Measurements from ENCODE around the gene TMCC1.

The TMCC1 gene

DNA sequence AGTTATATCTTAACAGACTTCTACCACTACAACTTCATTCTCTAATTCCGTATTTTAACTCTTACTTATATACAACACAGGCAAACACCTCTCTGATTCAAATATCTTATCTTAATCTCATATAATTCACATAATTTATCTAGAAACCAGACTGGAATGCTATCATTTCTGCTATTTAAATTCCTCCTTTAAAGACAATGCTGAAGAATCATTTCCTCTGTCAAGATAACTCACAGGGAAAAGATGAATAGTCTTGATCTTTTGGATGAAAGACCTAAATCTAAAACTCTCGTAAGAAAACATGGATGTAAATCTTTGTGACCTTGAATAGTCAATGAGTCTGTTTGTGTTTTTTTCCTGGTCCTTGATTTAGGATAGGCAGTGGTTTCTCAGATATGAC lies 151.7 kb downstream of the TMCC1 start:
- no peak for TF ChIP-seq ZFX (IDR thresholded peaks at IDR 0.05; ENCODE audit: borderline replicate concordance)
- TF ChIP-seq, protein P1, sequence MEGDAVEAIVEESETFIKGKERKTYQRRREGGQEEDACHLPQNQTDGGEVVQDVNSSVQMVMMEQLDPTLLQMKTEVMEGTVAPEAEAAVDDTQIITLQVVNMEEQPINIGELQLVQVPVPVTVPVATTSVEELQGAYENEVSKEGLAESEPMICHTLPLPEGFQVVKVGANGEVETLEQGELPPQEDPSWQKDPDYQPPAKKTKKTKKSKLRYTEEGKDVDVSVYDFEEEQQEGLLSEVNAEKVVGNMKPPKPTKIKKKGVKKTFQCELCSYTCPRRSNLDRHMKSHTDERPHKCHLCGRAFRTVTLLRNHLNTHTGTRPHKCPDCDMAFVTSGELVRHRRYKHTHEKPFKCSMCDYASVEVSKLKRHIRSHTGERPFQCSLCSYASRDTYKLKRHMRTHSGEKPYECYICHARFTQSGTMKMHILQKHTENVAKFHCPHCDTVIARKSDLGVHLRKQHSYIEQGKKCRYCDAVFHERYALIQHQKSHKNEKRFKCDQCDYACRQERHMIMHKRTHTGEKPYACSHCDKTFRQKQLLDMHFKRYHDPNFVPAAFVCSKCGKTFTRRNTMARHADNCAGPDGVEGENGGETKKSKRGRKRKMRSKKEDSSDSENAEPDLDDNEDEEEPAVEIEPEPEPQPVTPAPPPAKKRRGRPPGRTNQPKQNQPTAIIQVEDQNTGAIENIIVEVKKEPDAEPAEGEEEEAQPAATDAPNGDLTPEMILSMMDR (IDR thresholded peaks at IDR 0.05), result no peak
- no peak overlapping the region for H3K27ac ChIP-seq

DNA sequence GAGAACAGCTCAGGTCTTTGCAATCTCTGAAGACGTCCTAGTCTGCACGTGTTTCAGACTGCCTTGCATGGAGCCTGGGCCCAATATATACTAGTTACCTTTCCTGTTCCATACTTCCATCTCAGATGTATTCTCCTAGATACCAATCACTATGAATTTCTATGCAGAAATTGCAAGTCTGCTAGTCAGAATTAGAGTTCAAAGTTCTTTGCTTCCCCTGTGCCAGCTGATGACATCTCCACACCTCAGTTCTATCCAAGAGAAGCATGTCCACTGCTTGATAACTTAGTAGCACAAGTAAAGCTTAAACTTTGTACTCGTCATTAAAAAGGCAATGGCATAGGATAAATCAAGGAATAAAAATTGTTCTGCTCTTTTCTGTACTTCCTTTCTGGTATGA lies 153.4 kb downstream of the TMCC1 start:
- no peak overlapping the region for H3K27ac ChIP-seq
- TF ChIP-seq, protein P1 (IDR thresholded peaks at IDR 0.05), result no peak
- TF ChIP-seq ZFX (IDR thresholded peaks at IDR 0.05; ENCODE audit: borderline replicate concordance), result no peak

- H3K27ac ChIP-seq, result no peak overlapping the region
- TF ChIP-seq ZFX (IDR thresholded peaks at IDR 0.05; ENCODE audit: borderline replicate concordance), result no peak
- TF ChIP-seq, protein P1 (IDR thresholded peaks at IDR 0.05), result no peak
These were observed 153.9 kb downstream of the TMCC1 start for GRCh38 chr3:129739634-129740033.

DNA sequence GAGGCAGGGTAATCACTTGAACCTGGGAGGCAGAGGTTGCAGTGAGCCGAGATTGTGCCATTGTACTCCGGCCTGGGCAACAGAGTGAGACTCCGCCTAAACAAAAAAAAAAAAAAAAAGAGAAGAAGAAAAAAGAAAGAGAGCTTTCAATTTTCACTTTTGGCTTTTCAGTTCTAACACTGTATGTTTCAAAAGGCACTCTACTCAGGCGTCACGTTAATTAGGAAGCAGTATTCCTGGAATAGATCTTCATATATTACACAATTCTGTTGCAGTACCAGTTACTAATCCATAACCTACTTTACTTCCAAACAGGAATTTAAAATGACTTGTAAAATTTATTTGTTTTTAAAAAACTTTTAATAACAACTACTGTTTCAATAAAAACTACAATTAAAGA lies 155.3 kb downstream of the TMCC1 start:
- TF ChIP-seq, protein P1 (IDR thresholded peaks at IDR 0.05), result no peak
- no peak for TF ChIP-seq ZFX (IDR thresholded peaks at IDR 0.05; ENCODE audit: borderline replicate concordance)
- no peak overlapping the region for H3K27ac ChIP-seq

GRCh38 chr3:129736070-129736469 lies 157.4 kb downstream of the TMCC1 start:
- H3K27ac ChIP-seq, result no peak overlapping the region
- no peak for TF ChIP-seq ZFX (IDR thresholded peaks at IDR 0.05; ENCODE audit: borderline replicate concordance)
- TF ChIP-seq, protein P1 (IDR thresholded peaks at IDR 0.05), result no peak

GRCh38 chr3:129735638-129736037 lies 157.9 kb downstream of the TMCC1 start:
- TF ChIP-seq, protein P1 (IDR thresholded peaks at IDR 0.05), result no peak
- no peak for TF ChIP-seq ZFX (IDR thresholded peaks at IDR 0.05; ENCODE audit: borderline replicate concordance)
- H3K27ac ChIP-seq, result no peak overlapping the region

- TF ChIP-seq ZFX (IDR thresholded peaks at IDR 0.05; ENCODE audit: borderline replicate concordance), result no peak
- TF ChIP-seq, protein P1 (IDR thresholded peaks at IDR 0.05), result no peak
- H3K27ac ChIP-seq, result no peak overlapping the region
These were observed 159.1 kb downstream of the TMCC1 start for GRCh38 chr3:129734449-129734848.

Measured in 22Rv1 (cell line).